Mesenteric fat pad (tissue), 1 donor: Measurements from ENCODE around the gene FCSK. TPM values are rescaled to one million over a fixed set of nuclear protein-coding genes. Genes with fewer than 3 reads are reported as not detected.
"Not testable (repeated sequence)": the region's sequence is repeated elsewhere in the genome, so short reads cannot be mapped to it uniquely, and the experiment has no call there.

Source experiments
- DNase-seq: peaks from one replicate; pipeline ENCODE4 v3.0.0-alpha.2; 2020; ENCODE audit warnings: low spot score
- total RNA-seq: library from RNA; stranded (reverse); fragmentation: NEBNext Ultra II Directional; extraction: Animal tissue kit (Norgen Biotek cat#: 25700); gene quantifications from one replicate; pipeline ENCODE4 v1.2.1, GENCODE V29; 2021
- donor health status: DM: yes; HTN: yes; CAD: no.

FCSK gene
- total RNA-seq, 1 donor from 2014 or later = 11.5 TPM

GRCh38 chr16:70430667-70431536 is 23.5 kb upstream of the FCSK start:
- no peak for DNase-seq

GRCh38 chr16:70432356-70432722 is 22.1 kb upstream of the FCSK start:
- DNase-seq = no peak

- no peak for DNase-seq
These were observed 21.5 kb upstream of the FCSK start for GRCh38 chr16:70432723-70433457.

- no peak for DNase-seq
These were observed 20.8 kb upstream of the FCSK start for GRCh38 chr16:70433458-70434103.

GRCh38 chr16:70434484-70435260 is 19.7 kb upstream of the FCSK start:
- DNase-seq = no peak

- no peak for DNase-seq
These were observed 17.3 kb upstream of the FCSK start for GRCh38 chr16:70437017-70437581.

- DNase-seq = no peak
These were observed 16.5 kb upstream of the FCSK start for GRCh38 chr16:70437582-70438557.

- no peak for DNase-seq
These were observed 15.8 kb upstream of the FCSK start for GRCh38 chr16:70438585-70438968.

- peak; percentile 97 for DNase-seq
These were observed 15.2 kb upstream of the FCSK start, which contains the start of gene ST3GAL2 for GRCh38 chr16:70438969-70439862. Gene ST3GAL2, minus strand, starts transcription at chr16:70439100. Its CDS starts 40,570 bp downstream, at chr16:70398530.

- DNase-seq = no peak
These were observed 14.2 kb upstream of the FCSK start for GRCh38 chr16:70440009-70440692.

- DNase-seq = no peak
These were observed 12.9 kb upstream of the FCSK start for GRCh38 chr16:70441406-70441990.

- DNase-seq = no peak
These were observed 12.1 kb upstream of the FCSK start for GRCh38 chr16:70442344-70442743.

GRCh38 chr16:70444249-70445063 is 9.9 kb upstream of the FCSK start:
- no peak for DNase-seq

- DNase-seq = no peak
These were observed 6.3 kb upstream of the FCSK start for GRCh38 chr16:70448075-70448474.

- not testable (repeated sequence) for DNase-seq
These were observed 4.0 kb upstream of the FCSK start for GRCh38 chr16:70450142-70451003.

- not testable (repeated sequence) for DNase-seq
These were observed 3.4 kb upstream of the FCSK start for GRCh38 chr16:70451004-70451340.
